ENCODE data around the gene MOCS3.

- TF ChIP-seq CTCF (IDR thresholded peaks at IDR 0.05 in 2 of 3, conservative IDR thresholded peaks at IDR 0.05 in 1 of 3; ENCODE audit: control insufficient read depth in 2 of 3, extremely low read depth in 1 of 3, insufficient read depth in 1 of 3, low read depth in 3 of 3, low read length in 3 of 3) (peak; percentile 70 to 90 (median 74)), MEF2A (IDR thresholded peaks at IDR 0.05; ENCODE audit: insufficient read depth, low read depth, low read length) (no peak), ZBTB4 (CRISPR knock-in tag; IDR thresholded peaks at IDR 0.05) (no peak), SUPT20H (IDR thresholded peaks at IDR 0.05; ENCODE audit: borderline replicate concordance, control insufficient read depth, low read depth, low read length) (no peak), POLR2A (IDR thresholded peaks at IDR 0.05; ENCODE audit: low read depth, low read length) (no peak), NFIC (IDR thresholded peaks at IDR 0.05; ENCODE audit: low read depth, low read length) (no peak), RFX5 (IDR thresholded peaks at IDR 0.05; ENCODE audit: low read depth, low read length) (no peak), REST (IDR thresholded peaks at IDR 0.05; ENCODE audit: low read depth, low read length) (no peak), JUND (IDR thresholded peaks at IDR 0.05; ENCODE audit: low read depth, low read length) (no peak), RCOR1 (conservative IDR thresholded peaks at IDR 0.05; ENCODE audit: low read depth, low read length) (no peak), ZNF207 (IDR thresholded peaks at IDR 0.05; ENCODE audit: borderline replicate concordance) (no peak), DPF2 (IDR thresholded peaks at IDR 0.05) (no peak), HCFC1 (IDR thresholded peaks at IDR 0.05; ENCODE audit: low read length) (no peak), IRF3 (IDR thresholded peaks at IDR 0.05) (no peak)
Measured at GRCh38 chr20:50980851-50981713, 22.5 kb downstream of the MOCS3 start.
